ENCODE measurements around the gene DIABLO. TPM values are rescaled to one million over a fixed set of nuclear protein-coding genes. Genes with fewer than 3 reads are reported as not detected.

Gene DIABLO
- total and polyA plus RNA-seq, 9 of the 15 experiments (the other 6 are each of a cell fraction or from before 2014, with no cell fraction given) = 37.3 to 101 (median 80.1) TPM

DNA sequence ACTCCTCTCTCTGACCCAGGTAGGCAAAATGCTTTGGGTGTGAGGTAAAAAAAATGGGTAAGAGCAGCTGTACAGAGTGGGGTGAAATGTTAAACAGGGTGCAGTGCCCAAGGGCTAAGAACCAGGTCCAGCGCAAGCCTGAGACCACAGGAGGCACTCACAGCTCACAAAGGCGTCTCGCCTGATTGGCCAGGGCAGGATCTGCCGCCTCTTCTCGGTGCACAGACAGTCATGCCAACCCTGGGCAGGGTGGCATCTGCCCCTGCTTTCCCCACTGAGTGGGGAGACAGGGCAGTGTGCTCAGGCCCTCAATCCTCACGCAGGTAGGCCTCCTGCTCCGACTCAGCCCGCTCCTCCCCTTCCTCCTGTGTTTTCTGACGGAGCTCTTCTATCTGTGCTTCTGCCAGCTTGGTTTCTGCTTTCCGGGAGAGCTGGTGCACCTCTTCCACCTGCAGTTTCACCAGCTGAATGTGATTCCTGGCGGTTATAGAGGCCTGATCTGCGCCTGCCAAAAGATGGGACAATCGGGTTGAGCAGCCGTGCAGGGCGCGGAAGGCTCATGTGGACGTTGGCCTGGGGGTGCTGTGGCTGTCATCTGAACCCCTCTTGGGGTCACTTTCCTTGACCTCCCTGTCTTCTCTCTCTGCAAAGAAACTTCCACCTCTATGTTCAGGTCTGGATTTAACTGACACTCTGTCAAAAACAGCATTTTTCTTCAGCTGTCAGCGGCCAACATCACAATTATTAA lies 17.6 kb downstream of the DIABLO start:
- no peak for ATAC-seq
- no peaks in the 10 kb centered on the region for H3K9me3 ChIP-seq (replicated peaks; ENCODE audit: control insufficient read depth, insufficient read depth, low read depth, low read length)
- WGBS (ENCODE audit: insufficient coverage, low coverage, missing lambda C conversion rate) = 91% methylated on average over 18 of the region's 18 CpGs
- H3K9me1 ChIP-seq (ENCODE audit: control insufficient read depth, insufficient read depth, low read length) = no peaks in the 10 kb centered on the region
- H3K9ac ChIP-seq (ENCODE audit: insufficient read depth in 1 of 2, low read depth in 2 of 2, low read length in 2 of 2) = 0 out of 4 replicates have a peak overlapping the region, but pooled peaks of 1 of the 2 experiments have one; percentile 10
- no peaks in the 10 kb centered on the region for H3K79me2 ChIP-seq (ENCODE audit: control insufficient read depth, insufficient read depth, low read length)
- 0 out of 2 replicates have a peak, but pooled peaks have one; percentile 25 for TF ChIP-seq SUPT5H (IDR thresholded peaks at IDR 0.05)
- TF ChIP-seq POLR2G (IDR thresholded peaks at IDR 0.05; ENCODE audit: low read depth, low read length) = peak; percentile 43; the same call in 1 of the 2 replicates
- 0 out of 2 replicates have a peak, but pooled peaks have one; percentile 38 for TF ChIP-seq RBFOX2 (IDR thresholded peaks at IDR 0.05; ENCODE audit: low read depth, low read length)
- peak; percentile 53; the same call in 1 of the 2 replicates for TF ChIP-seq POLR2A (conservative IDR thresholded peaks at IDR 0.05)
- TF ChIP-seq, protein P1, sequence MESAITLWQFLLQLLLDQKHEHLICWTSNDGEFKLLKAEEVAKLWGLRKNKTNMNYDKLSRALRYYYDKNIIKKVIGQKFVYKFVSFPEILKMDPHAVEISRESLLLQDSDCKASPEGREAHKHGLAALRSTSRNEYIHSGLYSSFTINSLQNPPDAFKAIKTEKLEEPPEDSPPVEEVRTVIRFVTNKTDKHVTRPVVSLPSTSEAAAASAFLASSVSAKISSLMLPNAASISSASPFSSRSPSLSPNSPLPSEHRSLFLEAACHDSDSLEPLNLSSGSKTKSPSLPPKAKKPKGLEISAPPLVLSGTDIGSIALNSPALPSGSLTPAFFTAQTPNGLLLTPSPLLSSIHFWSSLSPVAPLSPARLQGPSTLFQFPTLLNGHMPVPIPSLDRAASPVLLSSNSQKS (CRISPR knock-in tag; IDR thresholded peaks at IDR 0.05) = no peak
- no peak for FAIRE-seq
- intact Hi-C loops (cut with micrococcal nuclease) (no loop called here), in situ Hi-C loops (cut with MboI) (no loop called here)
- H3K27ac ChIP-seq (ENCODE audit: extremely low read depth, low read depth, low read length) = no peak overlapping the region
- no peak overlapping the region for H2AFZ ChIP-seq (ENCODE audit: low read depth, low read length)
- peaks cover 7 to 34% of the 10 kb centered on the region in 2 experiments; a peak in 3 of 5 replicates for H3K4me1 ChIP-seq (replicated peaks in 1 of 2; ENCODE audit: control insufficient read depth in 2 of 2, insufficient read depth in 2 of 2, low read length in 2 of 2)
- TSS peak; percentile 54 for BruUV-seq (replicated peaks)
- no peak overlapping the region for H3K4me3 ChIP-seq
- H3K4me2 ChIP-seq (ENCODE audit: insufficient read depth, low read length) = no peak overlapping the region
- POLR2A ChIA-PET = interaction anchor here (0.6 to 11.2 kb wide), 2 partner anchors 14 to 347 kb away, joined by 3 to 149 read pairs; partner anchors contain the start of gene DIABLO
- CTCF ChIA-PET (ENCODE audit: low intra/inter-chr PET ratio) = no interaction called here
- no peak for DNase-seq (ENCODE audit: extremely low read depth in 1 of 4, low spot score in 3 of 4)
- H4K20me1 ChIP-seq (replicated peaks; ENCODE audit: control insufficient read depth, insufficient read depth, low read length) = no peaks in the 10 kb centered on the region; the same call in 1 of the 2 replicates
- H3K27me3 ChIP-seq (ENCODE audit: control insufficient read depth in 2 of 2, insufficient read depth in 2 of 2, low read length in 2 of 2) = no peaks in the 10 kb centered on the region
- peaks cover 57% of the 10 kb centered on the region for H3K36me3 ChIP-seq (ENCODE audit: control insufficient read depth, insufficient read depth, low read length)
